Thoracic aorta (tissue), 2 donors: Measurements from ENCODE around the gene LIG1. TPM values are rescaled to one million over a fixed set of nuclear protein-coding genes. Genes with fewer than 3 reads are reported as not detected.
A peak's percentile ranks its signal among the peaks of the same experiment; 100 is the strongest.

Source experiments
- ATAC-seq: fragments of 150-250 bp; one replicate; pipeline ENCODE4 v1.8.0; 2017; ENCODE audit warnings: low read depth; ENCODE audit not compliant: insufficient number of reproducible peaks, low FRiP score
- DNase-seq: peaks from one replicate; pipeline ENCODE4 v3.0.0-alpha.2; 2020; ENCODE audit warnings: low spot score
- H3K27ac ChIP-seq, 2 donors: fragments of 200-600 bp; sonication (generic); 1 replicate in 1 of 2; 2 replicates in 1 of 2; pipeline ENCODE4 v1.5.1; 2016; ENCODE audit warnings: mild to moderate bottlenecking in 2 of 2, moderate library complexity in 2 of 2
- H3K27me3 ChIP-seq: fragments of 200-600 bp; sonication (generic); replicated peaks from 2 replicates; pipeline ENCODE4 v1.6.0; 2016; ENCODE audit warnings: mild to moderate bottlenecking; ENCODE audit not compliant: insufficient read depth
- H3K36me3 ChIP-seq: fragments of 200-600 bp; sonication (generic); one replicate; pipeline ENCODE4 v1.5.1; 2016
- H3K4me1 ChIP-seq, 2 donors: fragments of 200-600 bp; sonication (generic); 1 replicate in 1 of 2; 2 replicates in 1 of 2; pipeline versions ENCODE4 v1.5.1 to v1.6.0; 2016; ENCODE audit warnings: low read depth in 2 of 2, mild to moderate bottlenecking in 1 of 2; ENCODE audit not compliant: control insufficient read depth in 1 of 2
- H3K4me3 ChIP-seq: fragments of 200-600 bp; sonication (generic); 2 replicates; pipeline ENCODE4 v1.5.1; 2016; ENCODE audit warnings: mild to moderate bottlenecking
- H3K9me3 ChIP-seq: fragments of 200-600 bp; sonication (generic); 2 replicates; pipeline ENCODE4 v1.5.1; 2016
- total RNA-seq, 2 donors: library from RNA; depleted of rRNA; stranded (reverse); fragments of >200 nt; gene quantifications; one replicate each; pipeline versions ENCODE4 v1.1.0 to v1.2.3, GENCODE V29; 2016
- TF ChIP-seq, protein P1 (sequence below): fragments of 200-600 bp; sonication (generic); IDR thresholded peaks from one replicate; pipeline ENCODE4 v1.5.1; 2019; ENCODE audit warnings: antibody characterized with exemption

Gene LIG1
- 10 to 100 TPM in 1 of 2 donors, 1 to 10 TPM in 1; 5.4 to 23.2 TPM for total RNA-seq

DNA sequence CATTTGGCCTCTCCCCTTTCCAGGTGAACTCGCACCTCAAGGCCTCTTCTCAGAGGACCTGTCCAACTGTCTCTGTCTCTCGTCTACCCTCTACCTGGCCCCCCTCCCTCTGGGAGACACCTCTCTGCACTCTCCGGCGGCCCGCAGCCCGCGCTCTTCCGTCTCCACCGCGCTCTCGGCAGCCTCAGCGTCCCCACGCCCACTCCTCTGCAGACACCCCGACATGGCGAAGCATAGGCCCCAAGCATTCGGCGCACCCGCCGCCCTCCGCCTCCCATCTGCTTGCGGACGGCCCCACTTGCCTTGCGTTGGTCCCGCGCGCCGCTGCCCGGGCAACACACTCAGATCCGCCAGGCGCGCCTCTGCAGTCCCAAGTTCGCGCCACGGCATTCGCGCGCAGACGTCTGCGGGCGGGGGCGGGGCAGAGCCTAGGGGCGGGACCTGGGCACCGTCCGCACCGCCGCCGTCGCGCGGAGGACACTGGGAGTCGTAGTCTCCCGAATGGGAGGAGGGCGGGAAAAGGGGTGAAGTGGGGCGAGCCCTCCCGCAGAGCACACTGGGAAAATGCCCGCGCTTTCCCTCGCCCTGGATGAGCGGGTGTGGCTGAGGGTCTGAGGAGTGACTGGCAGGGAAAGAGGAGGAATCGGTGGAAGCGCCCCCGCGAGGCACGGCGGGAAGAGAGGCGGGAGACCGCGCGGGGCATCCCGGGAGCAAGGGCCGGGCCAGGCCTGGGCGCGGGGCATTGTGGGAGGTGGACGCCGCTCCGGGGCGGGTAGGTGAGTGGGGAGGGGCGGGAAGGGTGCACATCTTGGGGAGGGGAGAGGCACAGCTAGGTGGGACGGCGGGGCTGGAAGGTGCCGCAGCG lies at the start of gene LIG1, which contains the start of gene ZSWIM9:
TSS of gene LIG1 (minus strand) at position 406 of the 865 bp plus-strand sequence. CDS start 4,778 bp downstream, outside the sequence.
TSS of gene ZSWIM9 (plus strand) at position 742 of the 865 bp plus-strand sequence. CDS start 1,123 bp downstream, outside the sequence.
- Histone ChIP-seq H3K36me3 (peaks cover 3% of the 10 kb centered on the region), H3K27me3 (no peaks in the 10 kb centered on the region), H3K4me3 (peak within 1 kb of the TSS; percentile 96), H3K9me3 (no peaks in the 10 kb centered on the region), H3K4me1 (peaks cover 5 to 16% of the 10 kb centered on the region in 2 donors), H3K27ac (peak within 1 kb of the TSS; percentile 85 to 90)
- ATAC-seq = peak; percentile 88
- TF ChIP-seq, protein P1, sequence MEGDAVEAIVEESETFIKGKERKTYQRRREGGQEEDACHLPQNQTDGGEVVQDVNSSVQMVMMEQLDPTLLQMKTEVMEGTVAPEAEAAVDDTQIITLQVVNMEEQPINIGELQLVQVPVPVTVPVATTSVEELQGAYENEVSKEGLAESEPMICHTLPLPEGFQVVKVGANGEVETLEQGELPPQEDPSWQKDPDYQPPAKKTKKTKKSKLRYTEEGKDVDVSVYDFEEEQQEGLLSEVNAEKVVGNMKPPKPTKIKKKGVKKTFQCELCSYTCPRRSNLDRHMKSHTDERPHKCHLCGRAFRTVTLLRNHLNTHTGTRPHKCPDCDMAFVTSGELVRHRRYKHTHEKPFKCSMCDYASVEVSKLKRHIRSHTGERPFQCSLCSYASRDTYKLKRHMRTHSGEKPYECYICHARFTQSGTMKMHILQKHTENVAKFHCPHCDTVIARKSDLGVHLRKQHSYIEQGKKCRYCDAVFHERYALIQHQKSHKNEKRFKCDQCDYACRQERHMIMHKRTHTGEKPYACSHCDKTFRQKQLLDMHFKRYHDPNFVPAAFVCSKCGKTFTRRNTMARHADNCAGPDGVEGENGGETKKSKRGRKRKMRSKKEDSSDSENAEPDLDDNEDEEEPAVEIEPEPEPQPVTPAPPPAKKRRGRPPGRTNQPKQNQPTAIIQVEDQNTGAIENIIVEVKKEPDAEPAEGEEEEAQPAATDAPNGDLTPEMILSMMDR = no peak
- DNase-seq = peak; percentile 51

DNA sequence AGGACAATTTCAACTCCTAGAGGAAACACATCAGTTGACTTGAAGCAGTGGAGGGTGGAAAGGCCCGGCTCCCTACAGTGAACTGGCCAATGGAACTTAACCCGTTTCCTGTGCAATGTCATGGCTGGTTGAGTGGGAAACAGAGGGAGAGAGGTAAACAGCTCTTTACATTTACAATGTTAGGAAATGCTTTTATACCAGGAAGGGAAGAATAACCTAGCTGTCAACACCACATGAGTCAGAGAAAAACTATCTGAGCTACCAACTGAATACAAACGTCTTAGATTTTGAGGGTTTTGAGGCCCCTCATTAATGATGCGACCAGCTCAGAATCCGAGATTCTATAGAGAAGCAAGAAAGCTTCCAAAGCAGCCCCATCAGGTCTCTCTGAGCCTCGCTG lies 48.9 kb upstream of the LIG1 start:
- Histone ChIP-seq H3K36me3 (peaks cover 17% of the 10 kb centered on the region), H3K9me3 (no peaks in the 10 kb centered on the region), H3K4me3 (no peak overlapping the region), H3K27me3 (no peaks in the 10 kb centered on the region), H3K27ac (no peak overlapping the region), H3K4me1 (no peaks in the 10 kb centered on the region)
- TF ChIP-seq, protein P1 = no peak
- no peak for DNase-seq
- no peak for ATAC-seq

DNA sequence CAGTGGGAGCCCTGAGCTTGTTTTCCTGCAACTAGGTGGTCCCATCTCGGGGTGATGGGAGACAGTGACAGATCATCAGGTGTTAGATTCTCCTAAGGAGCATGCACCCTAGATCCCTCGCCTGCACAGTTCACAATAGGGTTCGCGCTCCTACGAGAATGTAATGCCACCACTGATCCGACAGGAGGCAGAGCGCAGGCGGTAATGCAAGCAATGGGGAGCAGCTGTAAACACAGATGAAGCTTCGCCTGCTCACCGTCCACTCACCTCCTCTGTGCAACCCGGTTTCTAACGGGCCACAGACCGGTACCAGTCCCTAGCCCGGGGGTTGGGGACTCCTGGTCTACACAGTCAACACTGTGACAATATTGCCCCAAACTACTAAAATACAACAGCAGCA lies 46.8 kb upstream of the LIG1 start:
- no peak for DNase-seq
- Histone ChIP-seq H3K9me3 (no peaks in the 10 kb centered on the region), H3K36me3 (peaks cover 17% of the 10 kb centered on the region), H3K4me3 (no peak overlapping the region), H3K27ac (no peak overlapping the region), H3K4me1 (no peaks in the 10 kb centered on the region), H3K27me3 (no peaks in the 10 kb centered on the region)
- ATAC-seq = no peak
- TF ChIP-seq, protein P1 = no peak

DNA sequence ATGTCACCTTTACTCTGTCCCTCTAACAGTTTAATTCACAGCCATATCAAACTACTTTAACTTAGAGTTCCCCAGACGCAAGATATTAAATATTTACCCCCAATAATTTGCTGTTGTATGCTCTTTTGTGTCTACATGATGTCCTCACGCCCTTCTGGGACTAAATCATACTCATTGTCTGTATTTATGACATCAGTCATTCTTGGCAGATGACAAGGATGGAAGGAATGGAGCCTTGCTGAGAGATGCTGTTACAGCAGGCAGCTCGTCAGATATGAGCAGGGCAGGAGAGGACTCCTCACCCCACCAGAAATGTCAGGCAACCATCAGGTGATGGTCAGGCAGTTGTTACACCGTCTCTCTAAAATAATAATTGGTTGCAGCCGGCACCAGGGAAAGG lies 43.8 kb upstream of the LIG1 start:
- Histone ChIP-seq H3K4me3 (no peak overlapping the region), H3K9me3 (no peaks in the 10 kb centered on the region), H3K27ac (no peak overlapping the region), H3K27me3 (no peaks in the 10 kb centered on the region), H3K4me1 (no peaks in the 10 kb centered on the region), H3K36me3 (peaks cover 17% of the 10 kb centered on the region)
- TF ChIP-seq, protein P1 = no peak
- DNase-seq (no peak), ATAC-seq (no peak)

DNA sequence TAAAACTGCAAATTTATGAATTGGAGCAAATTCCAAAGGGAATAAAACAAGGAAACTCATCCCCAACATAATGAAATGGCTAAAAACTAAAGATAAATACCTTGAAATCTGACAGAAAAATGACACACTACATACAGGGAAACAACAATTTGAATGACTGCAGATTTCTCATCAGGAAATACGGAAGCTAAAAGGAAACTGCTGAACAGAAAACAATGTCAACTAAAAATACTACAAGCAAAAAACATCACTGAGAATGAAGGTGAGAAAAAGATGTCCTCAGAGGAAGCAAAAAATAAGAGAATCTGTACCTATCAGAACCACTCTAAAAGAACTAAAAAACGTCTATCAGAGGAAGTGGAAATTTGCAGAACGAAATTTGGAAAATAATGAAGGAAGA lies 39.9 kb upstream of the LIG1 start:
- Histone ChIP-seq H3K4me3 (no peak overlapping the region), H3K4me1 (peaks cover 2 to 6% of the 10 kb centered on the region in 2 donors), H3K27me3 (no peaks in the 10 kb centered on the region), H3K36me3 (peaks cover 3% of the 10 kb centered on the region), H3K27ac (no peak overlapping the region), H3K9me3 (no peaks in the 10 kb centered on the region)
- ATAC-seq (no peak), DNase-seq (no peak)
- TF ChIP-seq, protein P1 = no peak
